Raji (cell line): ENCODE data around the gene ZNF844.

Experiments used
- POLR2A ChIP-seq: IDR thresholded peaks from 2 replicates; pipeline ENCODE4 v1.6.1; 2011; ENCODE audit warnings: low read depth, low read length, control low read depth; ENCODE audit not compliant: insufficient read depth

The ZNF844 gene

DNA sequence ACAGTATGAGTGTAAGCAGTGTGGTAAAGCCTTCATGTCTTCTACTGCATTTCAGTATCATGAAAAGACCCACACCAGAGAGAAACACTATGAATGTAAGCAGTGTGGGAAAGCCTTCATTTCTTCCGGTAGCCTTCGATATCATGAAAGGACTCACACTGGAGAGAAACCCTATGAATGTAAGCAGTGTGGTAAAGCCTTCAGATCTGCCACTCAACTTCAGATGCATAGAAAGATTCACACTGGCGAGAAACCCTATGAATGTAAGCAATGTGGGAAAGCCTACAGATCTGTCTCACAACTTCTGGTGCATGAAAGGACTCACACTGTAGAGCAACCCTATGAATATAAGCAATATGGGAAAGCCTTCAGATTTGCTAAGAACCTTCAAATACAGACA lies 12.8 kb downstream of the ZNF844 start:
- TF ChIP-seq POLR2A, result no peak

DNA sequence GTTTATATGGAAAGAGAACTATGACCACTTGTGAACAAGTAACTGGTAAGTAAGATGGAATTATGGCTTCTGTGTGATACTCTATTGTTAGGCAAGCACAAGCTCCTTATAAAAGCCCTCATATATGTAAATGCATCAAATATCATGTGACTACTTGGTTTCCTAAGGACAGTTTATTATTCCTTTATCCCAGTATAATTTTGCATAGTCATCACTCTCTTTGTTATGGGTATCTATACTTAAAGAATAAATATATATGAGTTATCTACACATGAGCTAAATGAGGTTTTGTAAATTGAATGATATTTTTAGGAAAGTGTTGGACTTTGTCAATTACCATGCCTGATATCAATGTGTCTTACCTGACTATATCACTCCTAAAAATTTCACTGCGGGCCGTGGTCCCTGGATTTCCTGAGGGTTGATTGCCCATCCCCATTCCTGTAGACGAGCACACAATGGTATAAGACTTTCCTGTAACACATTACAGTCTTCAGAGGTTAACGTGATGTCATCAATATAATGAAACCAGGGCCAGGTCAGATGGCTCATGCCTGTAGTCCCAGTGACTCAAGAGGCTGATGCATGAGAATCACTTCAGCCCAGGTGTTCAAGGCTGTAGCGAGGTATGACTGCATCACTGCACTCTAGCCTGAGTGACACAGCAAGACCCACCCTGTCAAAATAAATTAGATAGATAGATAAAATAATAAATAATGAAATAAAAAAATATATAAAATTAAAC lies 20.7 kb downstream of the ZNF844 start:
- no peak for TF ChIP-seq POLR2A

DNA sequence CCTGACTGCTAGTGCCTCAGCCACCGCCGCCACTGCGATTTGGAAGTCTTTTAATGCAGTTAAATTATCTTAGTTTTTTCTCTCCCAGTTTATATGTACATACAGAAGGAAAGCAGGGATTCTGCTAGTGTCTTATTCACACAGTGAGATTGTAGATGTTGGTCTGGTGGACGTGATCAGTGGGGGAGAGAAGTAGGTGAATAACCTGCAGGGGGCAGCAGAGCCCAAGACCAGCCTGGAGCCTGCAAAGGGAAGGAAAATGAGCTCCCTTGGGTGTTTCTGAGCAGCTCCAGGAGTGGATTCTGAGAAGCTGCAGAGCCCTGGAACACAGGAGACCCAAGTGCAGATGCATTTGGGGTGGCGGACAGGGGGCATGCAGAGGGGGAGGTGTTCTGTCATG lies 26.3 kb downstream of the ZNF844 start:
- no peak for TF ChIP-seq POLR2A

DNA sequence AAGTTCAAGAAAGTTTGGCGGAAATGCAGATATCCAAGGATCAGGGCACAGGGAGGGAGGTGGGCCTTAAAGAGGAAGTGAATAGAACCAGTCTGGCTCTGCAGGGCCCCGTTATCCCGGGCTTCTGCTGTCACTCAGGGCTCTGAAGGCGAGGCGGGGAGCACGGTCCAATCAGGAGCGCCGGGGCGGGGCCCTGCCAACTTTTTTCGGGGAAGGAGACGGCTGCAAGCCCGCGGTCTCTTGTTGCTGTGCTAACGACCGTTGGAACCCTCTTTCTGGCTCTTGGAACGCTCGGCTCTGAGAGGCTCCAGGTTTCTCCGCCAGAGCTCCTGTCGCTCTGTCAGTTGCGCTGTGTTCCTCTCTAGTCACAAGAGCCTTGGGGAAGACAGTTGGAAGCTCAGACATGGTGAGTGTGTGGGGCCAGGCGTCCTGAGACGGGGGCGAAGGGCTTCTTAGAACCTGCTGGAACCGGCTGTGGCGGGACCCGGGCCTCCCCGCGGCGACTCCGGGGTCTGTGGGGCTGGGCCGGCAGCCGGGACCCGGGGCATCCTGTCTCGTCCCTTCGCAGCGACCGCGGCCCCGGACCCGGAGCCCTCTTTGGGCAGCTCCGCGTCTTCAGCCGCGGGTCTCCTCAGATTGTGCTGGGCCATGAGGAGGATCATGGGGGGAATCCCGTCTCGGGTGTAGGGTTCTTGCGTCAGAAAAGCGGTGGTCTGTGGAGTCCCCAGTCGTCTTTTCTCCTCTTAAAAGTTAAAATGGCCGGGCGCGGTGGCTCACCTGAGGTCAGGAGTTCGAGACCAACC lies 27.7 kb downstream of the ZNF844 start:
- TF ChIP-seq POLR2A, result peak; percentile 44; the same call in 1 of the 2 replicates

DNA sequence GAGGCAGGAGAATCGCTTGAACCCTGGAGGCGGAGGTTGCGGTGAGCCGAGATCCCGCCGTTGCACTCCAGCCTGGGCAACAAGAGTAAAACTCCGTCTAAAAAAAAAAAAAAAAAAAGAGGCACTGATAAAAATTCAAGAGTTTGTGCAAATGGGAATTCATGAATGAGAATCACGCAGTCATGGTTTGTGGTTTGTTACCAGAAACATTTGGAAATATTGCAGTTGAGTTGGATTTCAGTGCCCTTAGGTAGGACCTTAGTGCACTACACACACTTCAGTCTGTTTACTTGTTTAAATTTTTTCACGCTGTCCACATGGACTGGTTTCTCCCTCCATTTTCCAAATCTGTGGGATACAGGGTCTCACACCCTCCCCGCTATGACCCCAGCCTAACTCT lies 28.4 kb downstream of the ZNF844 start:
- TF ChIP-seq POLR2A, result no peak

DNA sequence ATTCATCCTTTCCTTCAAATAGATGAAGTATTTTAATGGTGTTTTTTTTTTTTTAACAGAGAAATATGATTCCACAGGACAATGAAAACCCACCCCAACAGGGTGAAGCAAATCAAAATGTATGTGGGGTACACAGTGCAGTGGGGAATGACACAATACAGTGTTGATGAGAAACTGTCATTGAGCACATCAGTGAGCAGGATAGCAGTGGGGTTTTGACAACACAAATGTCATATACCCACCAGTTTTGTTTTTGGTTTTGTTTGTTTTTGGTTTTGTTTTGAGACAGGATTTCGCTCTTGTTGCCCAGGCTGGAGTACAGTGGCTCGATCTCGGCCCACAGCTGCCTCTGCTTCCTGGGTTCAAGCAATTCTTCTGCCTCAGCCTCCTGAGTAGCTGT lies 29.2 kb downstream of the ZNF844 start:
- TF ChIP-seq POLR2A, result no peak

DNA sequence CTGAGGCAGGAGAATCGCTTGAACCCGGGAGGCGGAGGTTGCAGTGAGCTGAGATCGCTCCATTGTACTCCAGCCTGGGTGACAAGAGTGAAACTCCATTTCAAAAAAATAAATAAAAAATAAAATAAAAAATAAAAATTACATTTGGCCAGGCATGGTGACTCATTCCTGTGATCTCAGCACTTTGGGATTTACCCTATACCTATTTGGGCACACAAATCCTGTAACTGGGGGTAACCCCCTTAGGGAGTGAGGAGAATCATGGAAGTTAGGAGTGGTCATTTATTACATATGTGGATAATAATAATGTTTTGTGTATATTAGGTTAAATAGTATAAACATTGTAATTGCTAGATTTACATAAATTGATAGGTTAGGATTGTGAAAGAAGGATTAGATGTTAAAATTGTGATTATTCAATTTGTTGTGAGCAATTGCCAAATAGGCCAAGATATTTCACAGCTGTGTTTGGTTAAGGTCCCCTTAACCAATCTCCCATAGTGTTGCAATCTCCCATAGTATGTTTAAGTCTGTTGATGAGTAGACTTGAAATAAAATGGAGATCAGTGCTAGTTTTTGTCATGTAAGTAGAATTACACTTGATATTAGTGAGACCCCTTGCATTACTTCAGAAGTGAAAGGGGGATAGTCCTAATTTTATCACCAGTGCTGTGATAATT lies 30.7 kb downstream of the ZNF844 start:
- TF ChIP-seq POLR2A, result no peak

DNA sequence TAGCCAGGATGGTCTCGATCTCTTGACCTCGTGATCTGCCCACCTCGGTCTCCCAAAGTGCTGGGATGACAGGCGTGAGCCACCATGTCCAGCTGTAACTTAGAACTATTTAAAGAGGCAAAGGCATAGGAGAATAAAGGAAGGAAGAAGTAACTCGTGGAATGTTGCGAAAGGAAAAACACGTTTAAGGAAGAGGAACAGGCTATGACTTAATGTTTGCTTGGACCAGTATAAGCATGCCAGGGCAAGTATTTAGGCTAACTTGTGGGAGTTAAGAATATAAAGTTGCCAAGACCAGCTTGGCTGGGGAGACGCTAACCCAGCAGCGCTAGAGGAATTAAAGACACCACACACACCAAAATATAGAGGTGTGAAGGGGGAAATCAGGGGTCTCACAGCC lies 33.5 kb downstream of the ZNF844 start:
- no peak for TF ChIP-seq POLR2A

DNA sequence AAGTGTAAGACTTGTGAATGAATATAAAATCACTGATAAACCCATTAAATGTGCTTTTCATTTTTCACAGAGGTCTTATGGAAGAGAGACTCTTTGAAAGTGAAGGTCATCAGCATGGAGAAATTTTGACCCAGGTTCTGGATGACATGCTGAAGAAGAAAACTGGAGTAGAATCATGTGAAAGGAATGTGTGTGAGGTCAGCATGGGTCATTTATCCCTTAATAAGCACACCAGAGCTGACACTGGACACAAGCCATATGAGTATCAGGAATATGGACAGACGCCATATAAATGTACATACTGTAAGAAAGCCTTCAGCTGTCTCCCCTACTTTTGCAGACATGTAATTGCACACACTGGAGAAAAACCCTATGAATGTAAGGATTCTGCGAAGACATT lies 46.6 kb downstream of the ZNF844 start:
- TF ChIP-seq POLR2A, result no peak

DNA sequence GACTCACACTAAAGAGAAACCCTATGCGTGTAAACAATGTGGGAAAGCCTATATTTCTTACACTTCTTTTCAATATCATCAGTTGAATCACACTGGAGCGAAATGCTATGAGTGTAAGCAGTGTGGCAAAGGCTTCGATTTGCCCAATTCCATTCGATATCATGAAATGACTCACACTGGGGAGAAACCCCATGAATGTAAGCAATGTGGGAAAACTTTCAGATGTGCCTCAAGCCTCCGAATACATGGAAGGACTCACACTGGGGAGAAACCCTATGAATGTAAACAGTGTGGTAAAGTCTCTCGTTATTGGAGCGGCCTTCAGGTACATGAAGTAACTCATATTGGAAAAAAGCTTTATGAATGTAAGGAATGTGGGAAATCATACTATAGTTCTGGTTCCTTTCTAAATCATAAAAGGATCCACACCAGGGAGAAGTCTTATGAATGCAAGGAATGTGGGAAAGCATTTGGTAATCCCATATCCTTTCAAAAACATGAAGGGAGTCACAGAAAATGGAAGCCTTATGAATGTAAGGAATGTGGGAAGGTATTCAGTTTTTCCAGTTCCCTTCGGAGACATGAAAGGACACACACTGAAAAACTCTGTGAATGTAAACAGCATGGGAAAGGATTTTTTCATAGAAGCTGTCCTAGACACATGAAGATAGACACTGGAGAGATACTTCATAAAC lies 47.6 kb downstream of the ZNF844 start:
- no peak for TF ChIP-seq POLR2A

DNA sequence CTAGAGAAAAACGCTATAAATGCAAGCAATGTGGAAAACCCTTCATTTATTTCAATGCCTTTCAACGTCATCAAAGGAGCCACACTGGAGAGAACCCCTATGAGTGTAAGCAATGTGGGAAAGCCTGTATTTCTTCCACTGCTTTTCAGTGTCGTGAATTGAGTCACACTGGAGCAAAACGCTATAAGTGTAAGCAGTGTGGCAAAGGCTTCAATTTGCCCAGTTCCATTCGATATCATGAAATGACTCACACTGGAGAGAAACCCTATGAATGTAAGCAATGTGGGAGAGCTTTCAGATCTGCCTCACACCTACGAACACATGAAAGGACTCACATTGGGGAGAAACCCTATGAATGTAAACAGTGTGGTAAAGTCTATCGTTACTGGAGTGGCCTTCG lies 48.2 kb downstream of the ZNF844 start:
- TF ChIP-seq POLR2A, result no peak

DNA sequence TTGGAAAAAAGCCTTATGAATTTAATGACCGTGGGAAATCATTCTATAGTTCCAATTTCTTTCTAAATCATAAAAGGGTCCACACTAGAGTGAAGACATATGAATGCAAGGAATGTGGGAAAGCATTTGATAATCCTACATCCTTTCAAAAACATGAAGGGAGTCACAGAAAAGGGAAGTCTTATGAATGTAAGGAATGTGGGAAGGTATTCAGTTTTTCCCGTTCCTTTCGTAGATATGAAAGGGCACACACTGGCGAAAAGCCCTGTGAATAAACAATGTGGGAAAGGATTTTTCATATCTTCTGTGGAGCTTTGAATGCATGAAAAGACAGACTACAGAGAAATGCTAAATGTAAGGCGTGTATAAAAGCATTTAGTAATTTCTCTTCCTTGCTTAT lies 48.6 kb downstream of the ZNF844 start:
- no peak for TF ChIP-seq POLR2A

DNA sequence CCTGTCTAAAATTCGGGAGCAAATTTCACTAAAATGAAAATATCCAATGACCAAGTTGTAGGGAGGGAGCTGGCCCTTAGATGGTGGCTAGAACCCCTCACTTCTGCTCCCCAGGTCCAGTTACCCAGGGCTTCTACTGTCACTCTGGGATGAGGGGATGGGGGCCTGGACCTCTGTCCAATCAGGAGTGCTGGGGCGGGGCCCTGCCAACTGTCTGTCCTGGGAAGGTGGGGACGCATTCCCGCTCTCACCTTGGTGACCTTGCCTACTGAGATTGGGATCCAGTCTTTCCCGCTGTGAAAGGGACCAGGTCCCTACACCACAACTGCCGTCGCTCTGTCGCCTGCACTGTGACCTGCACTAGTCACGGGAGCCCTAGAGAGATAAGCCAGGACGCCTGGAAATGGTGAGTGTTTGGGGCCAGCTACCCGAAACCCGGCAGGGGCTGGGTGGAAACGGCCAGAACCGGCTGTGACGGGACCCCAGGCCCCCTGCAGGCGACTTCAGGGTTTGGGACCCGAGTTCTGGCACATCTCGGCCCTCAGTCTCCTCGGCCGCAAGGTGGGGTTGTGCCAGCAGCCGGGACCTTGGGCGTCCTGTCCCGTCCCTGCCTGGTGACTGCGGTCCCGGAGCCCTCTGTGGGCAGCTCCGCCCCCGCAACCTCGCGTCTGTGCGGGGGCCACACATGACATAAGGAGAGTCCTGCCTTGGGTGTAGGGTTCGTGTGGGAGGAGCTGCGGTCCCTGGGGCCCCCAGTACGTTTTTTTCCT lies 52.9 kb downstream of the ZNF844 start:
- no peak for TF ChIP-seq POLR2A

DNA sequence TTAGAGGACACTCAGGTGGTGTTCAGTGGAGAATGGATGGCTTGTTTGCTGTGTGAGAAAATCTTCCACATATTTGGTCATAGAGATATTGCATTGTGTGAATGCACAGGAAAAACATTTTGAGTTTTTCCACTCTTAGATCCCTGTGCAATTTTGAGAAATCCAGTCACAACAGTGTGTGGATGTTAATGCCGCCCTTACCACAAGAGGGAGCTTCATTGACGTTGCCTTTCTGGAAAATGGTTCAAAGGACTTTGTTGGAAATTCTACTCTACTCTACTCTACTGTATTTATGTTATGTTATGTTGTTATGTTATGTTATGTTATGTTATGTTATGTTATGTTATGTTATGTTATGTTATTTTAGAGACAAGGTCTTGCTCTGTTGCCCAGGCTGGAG lies 62.2 kb downstream of the ZNF844 start:
- no peak for TF ChIP-seq POLR2A
